Measurements from ENCODE around the gene PACRG.

- no peak for TF ChIP-seq CTCF (IDR thresholded peaks at IDR 0.05)
- TF ChIP-seq KAT7 (CRISPR knock-in tag; IDR thresholded peaks at IDR 0.05; ENCODE audit: borderline replicate concordance), result no peak
- no peak for TF ChIP-seq ATF2 (CRISPR knock-in tag; IDR thresholded peaks at IDR 0.05; ENCODE audit: borderline replicate concordance, low read depth)
- TF ChIP-seq MAX (CRISPR knock-in tag; IDR thresholded peaks at IDR 0.05), result no peak
- no peak for TF ChIP-seq ZNF512 (CRISPR knock-in tag; IDR thresholded peaks at IDR 0.05; ENCODE audit: borderline replicate concordance)
- TF ChIP-seq, protein P1, sequence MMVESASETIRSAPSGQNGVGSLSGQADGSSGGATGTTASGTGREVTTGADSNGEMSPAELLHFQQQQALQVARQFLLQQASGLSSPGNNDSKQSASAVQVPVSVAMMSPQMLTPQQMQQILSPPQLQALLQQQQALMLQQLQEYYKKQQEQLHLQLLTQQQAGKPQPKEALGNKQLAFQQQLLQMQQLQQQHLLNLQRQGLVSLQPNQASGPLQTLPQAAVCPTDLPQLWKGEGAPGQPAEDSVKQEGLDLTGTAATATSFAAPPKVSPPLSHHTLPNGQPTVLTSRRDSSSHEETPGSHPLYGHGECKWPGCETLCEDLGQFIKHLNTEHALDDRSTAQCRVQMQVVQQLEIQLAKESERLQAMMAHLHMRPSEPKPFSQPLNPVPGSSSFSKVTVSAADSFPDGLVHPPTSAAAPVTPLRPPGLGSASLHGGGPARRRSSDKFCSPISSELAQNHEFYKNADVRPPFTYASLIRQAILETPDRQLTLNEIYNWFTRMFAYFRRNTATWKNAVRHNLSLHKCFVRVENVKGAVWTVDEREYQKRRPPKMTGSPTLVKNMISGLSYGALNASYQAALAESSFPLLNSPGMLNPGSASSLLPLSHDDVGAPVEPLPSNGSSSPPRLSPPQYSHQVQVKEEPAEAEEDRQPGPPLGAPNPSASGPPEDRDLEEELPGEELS (CRISPR knock-in tag; IDR thresholded peaks at IDR 0.05), result no peak
These were observed 592.6 kb downstream of the PACRG start for GRCh38 chr6:163320402-163320801.
